Endothelial cell of umbilical vein (primary cell): Measurements from ENCODE around the gene NINJ2. TPM values are rescaled to one million over a fixed set of nuclear protein-coding genes. Genes with fewer than 3 reads are reported as not detected.
A peak's percentile ranks its signal among the peaks of the same experiment; 100 is the strongest.

ENCODE experiments used
- BruUV-seq: library from RNA; stranded (reverse); fragments of 400-500 nt; replicated peaks from 2 replicates; lab custom pipeline; 2021; lab: Mats Ljungman, UMichigan
- CTCF ChIA-PET: fragments of 300-600, 350-600 bp; sonication (Branson Sonifier 250); formaldehyde crosslinking; loops from one replicate; lab custom pipeline; 2021; ENCODE audit warnings: antibody characterized with exemption, inconsistent platforms; lab: Charles Lee
- POLR2A ChIA-PET: fragments of 300-600, 350-600 bp; sonication (Branson Sonifier 250); formaldehyde crosslinking; loops from one replicate; lab custom pipeline; 2021; ENCODE audit warnings: antibody characterized with exemption, inconsistent platforms; lab: Charles Lee
- DNase-seq: peaks from one replicate; pipeline ENCODE4 v3.0.0-alpha.2; 2011; ENCODE audit warnings: low read depth, low spot score
- FAIRE-seq: peaks from 2 replicates; lab custom pipeline; 2011; peaks lifted over from hg19 to GRCh38; lab: Jason Lieb, UNC
- H2AFZ ChIP-seq: 2 replicates; pipeline ENCODE4 v1.6.0; 2012; ENCODE audit warnings: low read depth, low read length, control low read depth, inconsistent platforms
- H3K27ac ChIP-seq: 2 replicates; pipeline ENCODE4 v1.5.1; 2011; ENCODE audit warnings: low read depth, mild to moderate bottlenecking, control low read depth, low read length, moderate library complexity; ENCODE audit not compliant: insufficient read depth
- H3K27me3 ChIP-seq, 2 experiments: 2 replicates each; pipeline versions ENCODE4 v1.6.0 to v1.6.1; 2011; ENCODE audit warnings: low read length in 2 of 2, mixed read lengths in 1 of 2; ENCODE audit not compliant: control insufficient read depth in 2 of 2, insufficient read depth in 2 of 2
- H3K36me3 ChIP-seq, 2 experiments: 2 replicates in 1 of 2; 3 replicates in 1 of 2; pipeline ENCODE4 v1.5.1; 2011; ENCODE audit warnings: low read length in 2 of 2, mild to moderate bottlenecking in 1 of 2, moderate library complexity in 1 of 2; ENCODE audit not compliant: control insufficient read depth in 2 of 2, insufficient read depth in 2 of 2; ENCODE audit errors: extremely low read depth in 1 of 2
- H3K4me1 ChIP-seq: 3 replicates; pipeline ENCODE4 v1.5.1; 2011; ENCODE audit warnings: mild to moderate bottlenecking, low read length; ENCODE audit not compliant: control insufficient read depth, insufficient read depth; ENCODE audit errors: extremely low read depth
- H3K4me2 ChIP-seq: 2 replicates; pipeline ENCODE4 v1.6.1; 2011; ENCODE audit warnings: low read length, control low read depth, mixed read lengths; ENCODE audit not compliant: insufficient read depth
- H3K4me3 ChIP-seq, 3 experiments: fragments of 200-600 bp in 1 of 3; sonication (generic), shearing (Covaris generic) in 1 of 3; replicated peaks in 1 of 3; 2 replicates each; pipeline ENCODE4 v1.5.1; 2011 to 2016; ENCODE audit warnings: control low read depth in 3 of 3, low read length in 3 of 3, mild to moderate bottlenecking in 2 of 3, inconsistent platforms in 1 of 3, low read depth in 1 of 3, moderate library complexity in 1 of 3; ENCODE audit not compliant: insufficient read depth in 1 of 3
- H3K79me2 ChIP-seq: 2 replicates; pipeline ENCODE4 v1.6.0; 2012; ENCODE audit warnings: low read length, inconsistent platforms; ENCODE audit not compliant: control insufficient read depth, insufficient read depth
- H3K9ac ChIP-seq: replicated peaks from 2 replicates; pipeline ENCODE3; 2011; ENCODE audit warnings: low read length, control low read depth; ENCODE audit not compliant: insufficient read depth; ENCODE audit errors: extremely low read depth
- H3K9me1 ChIP-seq: replicated peaks from 3 replicates; pipeline ENCODE4 v1.6.0; 2011; ENCODE audit warnings: mild to moderate bottlenecking, low read length; ENCODE audit not compliant: control insufficient read depth, insufficient read depth; ENCODE audit errors: extremely low read depth
- H3K9me3 ChIP-seq: replicated peaks from 2 replicates; pipeline ENCODE4 v1.5.1; 2012; ENCODE audit warnings: low read length, inconsistent platforms; ENCODE audit not compliant: control insufficient read depth, insufficient read depth
- H4K20me1 ChIP-seq: replicated peaks from 2 replicates; pipeline ENCODE3; 2011; ENCODE audit warnings: mild to moderate bottlenecking, low read length; ENCODE audit not compliant: control insufficient read depth, insufficient read depth; ENCODE audit errors: extremely low read depth
- FOS ChIP-seq: IDR thresholded peaks from 2 replicates; pipeline ENCODE4 v1.6.1; 2011; ENCODE audit warnings: mild to moderate bottlenecking, low read length, moderate library complexity, borderline replicate concordance; ENCODE audit not compliant: insufficient read depth
- GATA2 ChIP-seq: IDR thresholded peaks from 2 replicates; pipeline ENCODE4 v1.7.0; 2011; ENCODE audit warnings: low read depth, mild to moderate bottlenecking, moderate library complexity, mixed read lengths, low read length; ENCODE audit not compliant: insufficient read length, insufficient read depth
- JUN ChIP-seq: IDR thresholded peaks from 2 replicates; pipeline ENCODE4 v1.6.1; 2011; ENCODE audit warnings: borderline replicate concordance, low read depth; ENCODE audit not compliant: insufficient read length, insufficient read depth
- MAX ChIP-seq: IDR thresholded peaks from 2 replicates; pipeline ENCODE4 v1.6.1; 2011; ENCODE audit not compliant: insufficient read depth, insufficient read length
- MYC ChIP-seq: IDR thresholded peaks from one replicate; pipeline ENCODE4 v1.6.1; 2011; ENCODE audit warnings: mild to moderate bottlenecking, low read depth, low read length
- POLR2A ChIP-seq: IDR thresholded peaks from 2 replicates; pipeline ENCODE4 v1.6.1; 2012; ENCODE audit warnings: low read depth, mild to moderate bottlenecking, control low read depth, low read length
- POLR2AphosphoS5 ChIP-seq: IDR thresholded peaks from 2 replicates; pipeline ENCODE4 v1.6.1; 2012; ENCODE audit warnings: low read depth, mild to moderate bottlenecking, control low read depth, low read length, moderate library complexity; ENCODE audit not compliant: insufficient read depth
- dilution Hi-C: fragments of 300-500 bp; cut with MboI; formaldehyde crosslinking; loops from one replicate; pipeline ENCODE4 v1.15.0; 2019; ENCODE audit warnings: low sequenced_read_pairs; ENCODE audit not compliant: extremely low pct_ligation_motif_present
- intact Hi-C: fragments of 100-400 bp; cut with micrococcal nuclease; formaldehyde crosslinking; loops from one replicate; pipeline ENCODE4 v1.10.0; 2022
- polyA plus RNA-seq, 4 experiments: library from polyadenylated mRNA; depleted of rRNA in 3 of 4; stranded (reverse) in 3 of 4; unstranded in 1 of 4; fragments of >200 nt; gene quantifications; 2 replicates each; pipeline versions ENCODE4 v1.2.1 to v1.2.3, GENCODE V29; 2011 to 2012; ENCODE audit warnings: missing spikeins in 1 of 4
- total RNA-seq: library from RNA; stranded (reverse); gene quantifications from 2 replicates; pipeline ENCODE4 v1.2.3, GENCODE V29; 2021

NINJ2 gene
- total and polyA plus RNA-seq, 2 donors (not counting 3 experiments of a cell fraction or from before 2014, with no cell fraction given) = 0.75 to 4.4 TPM

GRCh38 chr12:572532-572899 is 90.7 kb downstream of the NINJ2 start:
- POLR2A ChIA-PET = interaction anchor here (0.6 kb wide), 1 partner anchor 180 kb away, joined by 6 read pairs; the partner anchor contains the start of gene WNK1
- H3K4me3 ChIP-seq = no peak overlapping the region
- dilution Hi-C loops (no loop called here), intact Hi-C loops (loop anchor here (5.0 kb wide), 1 partner anchor 520 kb away; no protein-coding TSS in a partner anchor)
- no peak overlapping the region for H3K27ac ChIP-seq
- no peaks in the 10 kb centered on the region for H3K9me3 ChIP-seq
- peaks cover 32% of the 10 kb centered on the region for H3K4me1 ChIP-seq
- H2AFZ ChIP-seq = peak overlapping the region; percentile 92
- FAIRE-seq (no peak), DNase-seq (peak; percentile 10)
- no peaks in the 10 kb centered on the region for H3K9me1 ChIP-seq
- CTCF ChIA-PET = interaction anchor here (1.0 to 7.8 kb wide), 7 partner anchors 30 to 1011 kb away, joined by 3 to 150 read pairs (median 3); partner anchors contain the start of gene WNK1
- H3K79me2 ChIP-seq = no peaks in the 10 kb centered on the region
- H3K36me3 ChIP-seq = no peaks in the 10 kb centered on the region
- H3K4me2 ChIP-seq = no peak overlapping the region
- H4K20me1 ChIP-seq = no peaks in the 10 kb centered on the region
- TF ChIP-seq JUN (peak; percentile 50), POLR2A (no peak), POLR2AphosphoS5 (no peak), MAX (no peak), MYC (no peak), GATA2 (no peak), FOS (no peak)
- no peaks in the 10 kb centered on the region for H3K27me3 ChIP-seq
- no peak overlapping the region for H3K9ac ChIP-seq
- no TSS peak for BruUV-seq
